Inflammatory macrophage treated with lipopolysaccharide for 1 hour (primary cell): Measurements from ENCODE around the gene CALCB.

ENCODE experiments used
- DNase-seq, 2 donors: peaks; one replicate each; pipeline ENCODE4 v3.0.0-alpha.2; 2020 to 2022

Gene CALCB

GRCh38 chr11:15074206-15075161, 1.1 kb downstream of the CALCB start:
- peak; percentile 19 to 69 for DNase-seq

GRCh38 chr11:15075162-15075526, 1.8 kb downstream of the CALCB start:
- no peak for DNase-seq

GRCh38 chr11:15091175-15091574, 17.8 kb downstream of the CALCB start:
- DNase-seq = no peak

- no peak for DNase-seq
Measured at GRCh38 chr11:15091625-15092024, 18.2 kb downstream of the CALCB start.

GRCh38 chr11:15093432-15093831, 20.0 kb downstream of the CALCB start:
- DNase-seq = no peak

- DNase-seq = no peak
Measured at GRCh38 chr11:15095736-15096228, 22.4 kb downstream of the CALCB start.

GRCh38 chr11:15097411-15097810, 24.0 kb downstream of the CALCB start:
- no peak for DNase-seq

GRCh38 chr11:15099267-15099666, 25.9 kb downstream of the CALCB start:
- no peak for DNase-seq

GRCh38 chr11:15101072-15101709, 27.8 kb downstream of the CALCB start:
- peak; percentile 36 to 80 for DNase-seq

GRCh38 chr11:15104166-15104565, 30.8 kb downstream of the CALCB start:
- DNase-seq = no peak

- DNase-seq = no peak
Measured at GRCh38 chr11:15106201-15106965, 33.0 kb downstream of the CALCB start.

GRCh38 chr11:15107730-15108515, 34.5 kb downstream of the CALCB start:
- no peak for DNase-seq

GRCh38 chr11:15108592-15109130, 35.3 kb downstream of the CALCB start:
- no peak for DNase-seq

GRCh38 chr11:15109602-15110001, 36.2 kb downstream of the CALCB start:
- no peak for DNase-seq

- DNase-seq = no peak
Measured at GRCh38 chr11:15111215-15111614, 37.8 kb downstream of the CALCB start.

- DNase-seq = no peak
Measured at GRCh38 chr11:15112131-15112541, 38.7 kb downstream of the CALCB start.

GRCh38 chr11:15113381-15113780, 40.0 kb downstream of the CALCB start:
- no peak for DNase-seq

- no peak for DNase-seq
Measured at GRCh38 chr11:15114501-15115475, 41.4 kb downstream of the CALCB start, which contains the start of gene INSC. INSC (plus strand) TSS chr11:15114923; CDS start chr11:15149175, 34,252 bp downstream.

GRCh38 chr11:15115686-15116085, 42.3 kb downstream of the CALCB start:
- DNase-seq = no peak

- no peak for DNase-seq
Measured at GRCh38 chr11:15117751-15118150, 44.4 kb downstream of the CALCB start.

- DNase-seq = no peak
Measured at GRCh38 chr11:15118431-15118830, 45.0 kb downstream of the CALCB start.
